ENCODE measurements around the gene BCAS1. TPM values are rescaled to one million over a fixed set of nuclear protein-coding genes. Genes with fewer than 3 reads are reported as not detected.

BCAS1 gene
- total and polyA plus RNA-seq, 10 donors, result 0.23 to 1.3 (median 0.55) TPM; not detected in 2

- no peaks in the 10 kb centered on the region for H3K36me3 ChIP-seq
- TF ChIP-seq POLR2AphosphoS5 (IDR thresholded peaks at IDR 0.05), result peak; percentile 15 to 78 (median 64)
- TF ChIP-seq POLR2A (IDR thresholded peaks at IDR 0.05), result no peak
- TF ChIP-seq CTCF (IDR thresholded peaks at IDR 0.05 in 8 of 11, conservative IDR thresholded peaks at IDR 0.05 in 3 of 11), result peak in 1 of 11 experiments; percentile 10
- no peaks in the 10 kb centered on the region for H3K27me3 ChIP-seq (replicated peaks in 1 of 7)
- H3K27ac ChIP-seq, result peak overlapping the region in 6 of 8 donors; percentile 2 to 72 (median 28)
- peaks cover 12 to 28% (median 20%) of the 10 kb centered on the region in 6 donors for H3K4me1 ChIP-seq
- H3K4me3 ChIP-seq, result peak overlapping the region in 1 of 8 donors; percentile 26
- peaks cover 0 to 14% (median 10%) of the 10 kb centered on the region in 8 donors for H3K9me3 ChIP-seq
- DNase-seq, result peak; percentile 90
- WGBS, 5 donors, result 0 to 7% (median 6%) methylated on average over 7 to 10 of the region's 10 CpGs
- intact Hi-C loops (cut with DNase I; ENCODE audit: low total_unique reads), result loop anchor here (10.0 kb wide), 1 partner anchor 535 kb away; no protein-coding TSS in a partner anchor
These were observed 121.0 kb downstream of the BCAS1 start for GRCh38 chr20:53949319-53949839.

- 80 to 86% (median 85%) methylated on average over 11 of the region's 11 CpGs for WGBS, 5 donors
- TF ChIP-seq POLR2A (IDR thresholded peaks at IDR 0.05) (no peak), CTCF (IDR thresholded peaks at IDR 0.05 in 8 of 11, conservative IDR thresholded peaks at IDR 0.05 in 3 of 11) (no peak), POLR2AphosphoS5 (IDR thresholded peaks at IDR 0.05) (no peak)
These were observed 121.7 kb downstream of the BCAS1 start for GRCh38 chr20:53948383-53949318.

DNA sequence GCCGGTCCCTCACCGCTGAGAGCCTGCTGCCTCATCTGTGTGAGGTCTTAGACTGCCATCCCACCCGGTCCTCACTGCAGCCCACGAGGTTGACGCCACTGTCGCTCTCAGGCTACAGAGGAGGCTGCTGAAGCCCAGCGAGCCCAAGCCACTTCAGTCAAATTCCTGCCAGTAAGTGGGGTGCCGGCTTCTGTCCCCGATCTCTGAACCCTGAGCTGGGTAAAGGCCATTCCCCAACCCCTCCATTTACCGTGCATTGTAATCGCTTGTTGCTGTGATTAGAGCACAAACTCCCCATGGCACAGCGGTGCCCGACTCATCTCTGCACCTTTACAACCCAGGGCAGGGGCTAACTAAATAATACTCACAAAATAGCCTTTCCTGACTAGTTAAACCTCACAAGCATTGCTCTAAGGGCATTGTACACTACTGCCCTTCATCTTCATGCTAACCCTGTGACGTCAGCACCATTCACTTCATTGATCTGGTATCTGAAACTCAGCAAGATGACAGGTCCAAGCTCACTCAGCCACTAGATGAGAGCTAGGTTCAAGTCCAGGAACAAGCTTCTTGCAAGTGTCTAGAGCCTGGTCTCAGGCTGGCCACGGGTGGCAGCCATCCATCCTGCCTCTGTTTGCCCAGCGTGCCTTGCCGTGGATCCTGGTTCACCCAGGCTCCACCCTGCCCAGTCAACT lies 122.7 kb downstream of the BCAS1 start:
- intact Hi-C loops (cut with DNase I; ENCODE audit: low total_unique reads), result loop anchor here (10.0 kb wide), 1 partner anchor 533 kb away; no protein-coding TSS in a partner anchor
- TF ChIP-seq POLR2AphosphoS5 (IDR thresholded peaks at IDR 0.05) (no peak), POLR2A (IDR thresholded peaks at IDR 0.05) (no peak), CTCF (IDR thresholded peaks at IDR 0.05 in 8 of 11, conservative IDR thresholded peaks at IDR 0.05 in 3 of 11) (no peak)
- WGBS, 5 donors, result 83 to 92% (median 91%) methylated on average over 17 of the region's 17 CpGs

More at GRCh38 chr20:53948383-53949318, 121.7 kb downstream of the BCAS1 start:
- Histone ChIP-seq H3K27me3 (replicated peaks in 1 of 7) (no peaks in the 10 kb centered on the region), H3K4me1 (peaks cover 12 to 35% (median 26%) of the 10 kb centered on the region in 6 donors), H3K36me3 (no peaks in the 10 kb centered on the region), H3K27ac (peak overlapping the region in 6 of 8 donors; percentile 2 to 72 (median 28)), H3K9me3 (peaks cover 0 to 14% (median 10%) of the 10 kb centered on the region in 8 donors), H3K4me3 (peak overlapping the region in 1 of 8 donors; percentile 26)
- intact Hi-C loops (cut with DNase I; ENCODE audit: low total_unique reads), result loop anchor here (10.0 kb wide), 1 partner anchor 534 kb away; no protein-coding TSS in a partner anchor
- no peak for DNase-seq

More for the DNA sequence above, 122.7 kb downstream of the BCAS1 start:
- H3K4me1 ChIP-seq, result peaks cover 22 to 45% (median 35%) of the 10 kb centered on the region in 6 donors
- H3K9me3 ChIP-seq, result peaks cover 0 to 6% (median 3%) of the 10 kb centered on the region in 8 donors
- DNase-seq, result no peak
- H3K4me3 ChIP-seq, result no peak overlapping the region
- H3K36me3 ChIP-seq, result no peaks in the 10 kb centered on the region
- no peak overlapping the region for H3K27ac ChIP-seq
- no peaks in the 10 kb centered on the region for H3K27me3 ChIP-seq (replicated peaks in 1 of 7)
